Measurements from ENCODE around the gene HMGCS1.
"Not testable (repeated sequence)": the region's sequence is repeated elsewhere in the genome, so short reads cannot be mapped to it uniquely, and the experiment has no call there.

Gene HMGCS1

DNA sequence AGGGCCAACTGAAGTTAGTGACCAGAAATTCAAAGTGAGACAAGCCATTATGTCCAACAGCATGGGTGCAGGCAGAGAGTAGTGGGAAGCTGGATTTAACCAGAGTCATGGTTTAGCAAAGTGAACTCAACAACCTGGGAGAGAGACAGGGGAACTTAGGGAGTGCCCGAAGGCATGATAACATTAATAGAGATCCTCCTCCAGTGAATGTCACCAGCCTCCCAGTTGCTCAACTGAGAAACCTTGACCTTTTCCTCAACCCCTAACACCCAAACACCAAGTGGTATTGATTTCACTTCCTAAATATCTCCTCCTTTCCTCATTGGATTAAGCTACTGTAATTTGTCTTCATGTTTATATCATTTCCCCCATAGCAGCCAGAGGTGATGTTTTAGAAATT is 42.6 kb downstream of the HMGCS1 start:
- no peak for DNase-seq

GRCh38 chr5:43268188-43268820 is 44.9 kb downstream of the HMGCS1 start:
- DNase-seq = no peak

DNA sequence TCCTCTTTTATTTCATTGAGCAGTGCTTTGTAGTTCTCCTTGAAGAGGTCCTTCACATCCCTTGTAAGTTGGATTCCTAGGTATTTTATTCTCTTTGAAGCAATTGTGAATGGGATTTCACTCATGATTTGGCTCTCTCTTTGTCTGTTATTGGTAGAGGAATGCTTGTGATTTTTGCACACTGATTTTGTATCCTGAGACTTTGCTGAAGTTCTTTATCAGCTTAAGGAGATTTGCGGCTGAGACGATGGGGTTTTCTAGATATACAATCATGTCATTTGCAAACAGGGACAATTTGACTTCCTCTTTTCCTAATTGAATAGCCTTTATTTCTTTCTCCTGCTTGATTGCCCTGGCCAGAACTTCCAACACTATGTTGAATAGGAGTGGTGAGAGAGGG is 50.9 kb downstream of the HMGCS1 start:
- DNase-seq = not testable (repeated sequence)

- no peak for DNase-seq
Measured at GRCh38 chr5:43258116-43258515, 55.1 kb downstream of the HMGCS1 start.

DNA sequence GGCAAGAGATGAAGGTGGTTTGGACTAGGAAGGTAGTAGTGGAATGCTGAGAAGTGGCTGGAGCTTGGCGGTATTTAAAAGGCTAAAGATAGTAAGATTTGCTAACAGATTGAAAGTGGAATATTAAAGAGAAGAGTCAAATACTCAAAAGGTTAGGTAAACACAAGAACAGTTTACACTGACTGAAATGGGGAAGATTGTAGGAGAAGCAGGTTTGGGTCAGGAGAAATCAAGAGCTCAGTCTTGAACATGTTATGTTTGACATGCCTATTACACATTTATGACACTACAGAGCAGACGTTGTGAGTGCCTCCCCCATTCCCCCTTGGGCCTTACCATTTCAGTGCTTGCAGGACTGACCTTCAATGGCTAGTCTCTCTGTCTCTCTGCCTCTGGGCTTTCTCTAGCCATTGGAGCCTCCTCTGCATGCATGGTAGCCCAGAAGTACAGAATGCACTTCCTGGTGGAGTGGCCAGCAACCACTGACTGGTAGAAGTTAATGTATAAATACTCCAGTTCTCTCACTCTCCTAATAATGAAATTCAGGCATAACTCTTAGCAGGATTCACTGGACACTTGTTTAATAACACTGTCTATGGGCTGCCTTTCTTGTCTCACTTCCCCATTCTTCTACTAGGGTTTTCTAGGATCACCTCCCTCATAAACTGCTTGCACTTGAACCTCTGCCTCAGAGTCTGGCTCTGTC is 56.8 kb downstream of the HMGCS1 start:
- DNase-seq = no peak

GRCh38 chr5:43255704-43256103 is 57.5 kb downstream of the HMGCS1 start:
- DNase-seq = no peak

- DNase-seq = no peak
Measured at GRCh38 chr5:43251754-43252153, 61.5 kb downstream of the HMGCS1 start.

- DNase-seq = no peak
Measured at GRCh38 chr5:43245724-43246385, 67.4 kb downstream of the HMGCS1 start.

DNA sequence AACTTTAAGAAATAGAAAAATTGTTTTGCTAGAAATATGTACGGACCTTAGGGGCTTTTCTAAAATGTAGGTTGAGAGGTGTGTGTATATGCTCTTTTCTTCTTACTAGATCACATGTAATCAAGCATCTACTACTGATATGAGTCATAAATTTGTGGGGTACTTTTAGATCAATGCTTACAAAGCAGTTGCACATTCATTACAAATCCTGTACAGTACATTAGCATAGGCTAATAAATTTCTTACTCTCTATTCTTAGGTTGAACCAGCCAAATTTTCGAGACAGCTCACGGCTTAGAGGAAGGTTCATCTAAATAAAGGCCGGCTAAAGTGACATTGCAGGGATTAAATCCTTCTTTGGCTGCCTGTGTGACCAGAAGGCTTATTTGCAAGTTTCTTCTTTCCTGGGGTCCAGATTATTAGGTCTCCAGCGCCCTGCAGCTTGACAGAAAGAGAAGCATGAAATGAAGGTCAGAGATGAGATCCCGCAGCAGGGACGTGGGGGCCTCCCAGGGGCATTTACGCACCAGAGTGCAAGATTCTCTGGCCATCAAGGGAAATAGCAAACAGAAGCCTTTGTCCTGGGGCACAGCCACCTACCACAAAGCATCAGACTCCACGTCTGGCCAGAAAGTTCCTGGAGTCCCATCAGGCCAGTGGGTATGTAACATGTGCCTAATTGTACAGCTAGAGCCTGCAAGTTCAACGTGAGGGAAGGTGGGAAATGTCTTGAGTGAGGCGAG is 68.2 kb downstream of the HMGCS1 start:
- no peak for DNase-seq

- DNase-seq = no peak
Measured at GRCh38 chr5:43243270-43243669, 69.9 kb downstream of the HMGCS1 start.

- no peak for DNase-seq
Measured at GRCh38 chr5:43242196-43242595, 71.0 kb downstream of the HMGCS1 start.

Data from NCI-H1930 (cell line).